SK-N-SH (cell line): ENCODE measurements around the gene GSE1.

Experiments
- EP300 ChIP-seq, 2 experiments: IDR thresholded peaks; 2 replicates each; pipeline versions ENCODE4 v1.4.0 to v1.6.1; 2012; ENCODE audit warnings: borderline replicate concordance in 1 of 2, low read depth in 1 of 2, low read length in 1 of 2
- EZH2phosphoT487 ChIP-seq: fragments of 200-600 bp; sonication (generic); IDR thresholded peaks from 2 replicates; pipeline ENCODE4 v1.6.1; 2017; ENCODE audit warnings: low read depth, mixed run types, mild to moderate bottlenecking, antibody characterized with exemption, moderate library complexity, borderline replicate concordance
- FOXM1 ChIP-seq: IDR thresholded peaks from 2 replicates; pipeline ENCODE4 v1.4.0; 2012; ENCODE audit warnings: low read depth, mild to moderate bottlenecking
- IRF3 ChIP-seq: fragments of 150-350 bp; IDR thresholded peaks from 2 replicates; pipeline ENCODE4 v1.6.1; 2016; ENCODE audit warnings: mild to moderate bottlenecking, low read depth, low read length
- MXI1 ChIP-seq: IDR thresholded peaks from 2 replicates; pipeline ENCODE4 v1.6.1; 2012; ENCODE audit warnings: mild to moderate bottlenecking, low read depth, low read length, improper control_type of control experiment
- NRF1 ChIP-seq: IDR thresholded peaks from 2 replicates; pipeline ENCODE4 v1.6.1; 2012; ENCODE audit warnings: low read depth, mild to moderate bottlenecking, low read length
- POLR2AphosphoS5 ChIP-seq: IDR thresholded peaks from 2 replicates; pipeline ENCODE4 v1.6.1; 2012; ENCODE audit warnings: low read depth, low read length
- RAD21 ChIP-seq: IDR thresholded peaks from 2 replicates; pipeline ENCODE4 v1.6.1; 2012; ENCODE audit warnings: mild to moderate bottlenecking, low read length
- SIN3A ChIP-seq: IDR thresholded peaks from 2 replicates; pipeline ENCODE4 v1.6.1; 2012; ENCODE audit warnings: low read depth, mild to moderate bottlenecking, low read length, moderate library complexity, borderline replicate concordance
- SMC3 ChIP-seq: IDR thresholded peaks from 2 replicates; pipeline ENCODE4 v1.6.1; 2012; ENCODE audit warnings: low read depth, low read length, improper control_type of control experiment
- YY1 ChIP-seq: IDR thresholded peaks from 2 replicates; pipeline ENCODE4 v1.4.0; 2012; ENCODE audit warnings: low read depth, mild to moderate bottlenecking
- TF ChIP-seq, protein P1 (sequence below): fragments of 200-600 bp; sonication (generic); IDR thresholded peaks from 2 replicates; pipeline ENCODE4 v1.6.1; 2017; ENCODE audit warnings: antibody characterized with exemption, mild to moderate bottlenecking, moderate library complexity
- TF ChIP-seq, protein P2 (sequence below): IDR thresholded peaks from 2 replicates; pipeline ENCODE4 v1.6.1; 2012; ENCODE audit warnings: mild to moderate bottlenecking, low read depth, low read length, moderate library complexity
- TF ChIP-seq, protein P3 (sequence below): IDR thresholded peaks from 2 replicates; pipeline ENCODE4 v1.4.0; 2012; ENCODE audit warnings: low read depth

GRCh38 chr16:85607796-85608514, 5.2 kb upstream of the GSE1 start:
- TF ChIP-seq, protein P1, sequence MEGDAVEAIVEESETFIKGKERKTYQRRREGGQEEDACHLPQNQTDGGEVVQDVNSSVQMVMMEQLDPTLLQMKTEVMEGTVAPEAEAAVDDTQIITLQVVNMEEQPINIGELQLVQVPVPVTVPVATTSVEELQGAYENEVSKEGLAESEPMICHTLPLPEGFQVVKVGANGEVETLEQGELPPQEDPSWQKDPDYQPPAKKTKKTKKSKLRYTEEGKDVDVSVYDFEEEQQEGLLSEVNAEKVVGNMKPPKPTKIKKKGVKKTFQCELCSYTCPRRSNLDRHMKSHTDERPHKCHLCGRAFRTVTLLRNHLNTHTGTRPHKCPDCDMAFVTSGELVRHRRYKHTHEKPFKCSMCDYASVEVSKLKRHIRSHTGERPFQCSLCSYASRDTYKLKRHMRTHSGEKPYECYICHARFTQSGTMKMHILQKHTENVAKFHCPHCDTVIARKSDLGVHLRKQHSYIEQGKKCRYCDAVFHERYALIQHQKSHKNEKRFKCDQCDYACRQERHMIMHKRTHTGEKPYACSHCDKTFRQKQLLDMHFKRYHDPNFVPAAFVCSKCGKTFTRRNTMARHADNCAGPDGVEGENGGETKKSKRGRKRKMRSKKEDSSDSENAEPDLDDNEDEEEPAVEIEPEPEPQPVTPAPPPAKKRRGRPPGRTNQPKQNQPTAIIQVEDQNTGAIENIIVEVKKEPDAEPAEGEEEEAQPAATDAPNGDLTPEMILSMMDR, result no peak
- TF ChIP-seq, protein P2, sequence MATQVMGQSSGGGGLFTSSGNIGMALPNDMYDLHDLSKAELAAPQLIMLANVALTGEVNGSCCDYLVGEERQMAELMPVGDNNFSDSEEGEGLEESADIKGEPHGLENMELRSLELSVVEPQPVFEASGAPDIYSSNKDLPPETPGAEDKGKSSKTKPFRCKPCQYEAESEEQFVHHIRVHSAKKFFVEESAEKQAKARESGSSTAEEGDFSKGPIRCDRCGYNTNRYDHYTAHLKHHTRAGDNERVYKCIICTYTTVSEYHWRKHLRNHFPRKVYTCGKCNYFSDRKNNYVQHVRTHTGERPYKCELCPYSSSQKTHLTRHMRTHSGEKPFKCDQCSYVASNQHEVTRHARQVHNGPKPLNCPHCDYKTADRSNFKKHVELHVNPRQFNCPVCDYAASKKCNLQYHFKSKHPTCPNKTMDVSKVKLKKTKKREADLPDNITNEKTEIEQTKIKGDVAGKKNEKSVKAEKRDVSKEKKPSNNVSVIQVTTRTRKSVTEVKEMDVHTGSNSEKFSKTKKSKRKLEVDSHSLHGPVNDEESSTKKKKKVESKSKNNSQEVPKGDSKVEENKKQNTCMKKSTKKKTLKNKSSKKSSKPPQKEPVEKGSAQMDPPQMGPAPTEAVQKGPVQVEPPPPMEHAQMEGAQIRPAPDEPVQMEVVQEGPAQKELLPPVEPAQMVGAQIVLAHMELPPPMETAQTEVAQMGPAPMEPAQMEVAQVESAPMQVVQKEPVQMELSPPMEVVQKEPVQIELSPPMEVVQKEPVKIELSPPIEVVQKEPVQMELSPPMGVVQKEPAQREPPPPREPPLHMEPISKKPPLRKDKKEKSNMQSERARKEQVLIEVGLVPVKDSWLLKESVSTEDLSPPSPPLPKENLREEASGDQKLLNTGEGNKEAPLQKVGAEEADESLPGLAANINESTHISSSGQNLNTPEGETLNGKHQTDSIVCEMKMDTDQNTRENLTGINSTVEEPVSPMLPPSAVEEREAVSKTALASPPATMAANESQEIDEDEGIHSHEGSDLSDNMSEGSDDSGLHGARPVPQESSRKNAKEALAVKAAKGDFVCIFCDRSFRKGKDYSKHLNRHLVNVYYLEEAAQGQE, result no peak
- TF ChIP-seq NRF1, result no peak
- TF ChIP-seq IRF3, result no peak
- no peak; a peak in 1 of 4 replicates for TF ChIP-seq EP300 (IDR thresholded peaks at IDR 0.05; ENCODE audit: borderline replicate concordance in 1 of 2, low read depth in 1 of 2, low read length in 1 of 2)
- TF ChIP-seq POLR2AphosphoS5, result no peak
- no peak for TF ChIP-seq MXI1
- no peak for TF ChIP-seq RAD21
- TF ChIP-seq, protein P3, sequence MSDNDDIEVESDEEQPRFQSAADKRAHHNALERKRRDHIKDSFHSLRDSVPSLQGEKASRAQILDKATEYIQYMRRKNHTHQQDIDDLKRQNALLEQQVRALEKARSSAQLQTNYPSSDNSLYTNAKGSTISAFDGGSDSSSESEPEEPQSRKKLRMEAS, result no peak
- no peak for TF ChIP-seq SIN3A
- TF ChIP-seq YY1, result no peak
- no peak for TF ChIP-seq EZH2phosphoT487
- no peak for TF ChIP-seq FOXM1
- TF ChIP-seq SMC3, result no peak
